Large intestine (tissue), 3 donors: ENCODE data around the gene CD33. TPM values are rescaled to one million over a fixed set of nuclear protein-coding genes. Genes with fewer than 3 reads are reported as not detected.

Experiments used
- DNase-seq, 2 donors: peaks; one replicate each; pipeline versions ENCODE4 v3.0.0 to v3.0.0-alpha.2; 2013
- H3K27ac ChIP-seq: one replicate; pipeline ENCODE4 v1.5.1; 2013; ENCODE audit warnings: low read length
- H3K27me3 ChIP-seq: 2 replicates; pipeline ENCODE4 v1.6.1; 2013; ENCODE audit warnings: low read length; ENCODE audit not compliant: control insufficient read depth, insufficient read depth
- H3K36me3 ChIP-seq: 2 replicates; pipeline ENCODE4 v1.6.1; 2013; ENCODE audit warnings: low read length; ENCODE audit not compliant: control insufficient read depth, insufficient read depth
- H3K4me1 ChIP-seq: one replicate; pipeline ENCODE4 v1.6.1; 2013; ENCODE audit warnings: low read length; ENCODE audit not compliant: control insufficient read depth, insufficient read depth
- H3K4me3 ChIP-seq: one replicate; pipeline ENCODE4 v1.5.1; 2013; ENCODE audit warnings: low read length
- H3K9me3 ChIP-seq: one replicate; pipeline ENCODE4 v1.6.1; 2013; ENCODE audit warnings: mild to moderate bottlenecking, low read depth, low read length, moderate library complexity; ENCODE audit not compliant: control insufficient read depth
- WGBS: methylation state at CpG from one replicate; pipeline ENCODE4 v1.1.5; 2013; ENCODE audit warnings: low lambda C conversion rate; ENCODE audit not compliant: insufficient coverage; 5-methylcytosine and 5-hydroxymethylcytosine counted together
- polyA plus RNA-seq: library from polyadenylated mRNA; unstranded; fragments of 120-200 nt; gene quantifications from one replicate; pipeline ENCODE4 v1.2.1, GENCODE V29; 2013

Gene CD33
- polyA plus RNA-seq, 1 donor: 5.4 TPM

DNA sequence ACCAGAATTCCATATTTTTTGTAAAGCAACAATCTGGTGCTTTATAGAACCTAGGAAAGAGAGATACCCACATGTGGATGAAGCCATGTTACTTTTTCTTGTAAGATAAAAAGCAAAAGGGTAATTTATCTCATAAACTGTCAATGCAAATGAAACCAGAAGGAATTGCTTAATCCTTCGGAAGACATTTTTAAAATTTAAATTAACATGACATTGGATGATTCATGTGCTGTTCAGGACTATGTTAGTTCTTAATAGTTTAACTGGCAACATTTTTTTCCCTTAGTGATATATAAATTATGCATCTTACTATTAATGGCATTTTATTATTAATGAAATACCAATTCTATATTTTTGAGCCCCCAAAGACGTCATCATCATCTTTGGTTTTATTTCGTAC, 60.8 kb downstream of the CD33 start:
- Histone ChIP-seq H3K36me3 (no peaks in the 10 kb centered on the region), H3K9me3 (no peaks in the 10 kb centered on the region), H3K4me3 (no peak overlapping the region), H3K4me1 (no peaks in the 10 kb centered on the region), H3K27me3 (no peaks in the 10 kb centered on the region), H3K27ac (no peak overlapping the region)
- WGBS: 89% methylated on average over 3 of the region's 3 CpGs
- DNase-seq: no peak

Other genes with a start within 250 kb of the CD33 start
- gene KLK7, start 241.2 kb upstream of the CD33 start, polyA plus RNA-seq: 0.42 TPM
- gene KLK8, start 223.5 kb upstream of the CD33 start, polyA plus RNA-seq: 0.79 TPM
- gene KLK10, start 205.4 kb upstream of the CD33 start, polyA plus RNA-seq: 2.3 TPM
- gene KLK11, start 198.5 kb upstream of the CD33 start, polyA plus RNA-seq: 10.3 TPM
- gene KLK12, start 190.1 kb upstream of the CD33 start, polyA plus RNA-seq: 2.4 TPM
- gene KLK13, start 160.0 kb upstream of the CD33 start, polyA plus RNA-seq: 0.45 TPM
- gene KLK14, start 142.2 kb upstream of the CD33 start, polyA plus RNA-seq: 0.12 TPM
- 4.1 TPM for gene CTU1, start 116.7 kb upstream of the CD33 start, polyA plus RNA-seq
- gene SIGLEC9, start 100.2 kb upstream of the CD33 start, polyA plus RNA-seq: 0.76 TPM
- 1.8 TPM for gene SIGLEC7, start 82.8 kb upstream of the CD33 start, polyA plus RNA-seq
- not detected for gene SIGLECL1, start 26.0 kb downstream of the CD33 start, polyA plus RNA-seq
- gene IGLON5, start 86.6 kb downstream of the CD33 start, polyA plus RNA-seq: 3.1 TPM
- gene VSIG10L, start 117.1 kb downstream of the CD33 start, polyA plus RNA-seq: 2.2 TPM
- 145 TPM for gene ETFB, start 141.3 kb downstream of the CD33 start, polyA plus RNA-seq
- gene CLDND2, start 143.9 kb downstream of the CD33 start, polyA plus RNA-seq: 2.7 TPM
- 12.4 TPM for gene NKG7, start 147.6 kb downstream of the CD33 start, polyA plus RNA-seq
- gene LIM2, start 162.9 kb downstream of the CD33 start, polyA plus RNA-seq: not detected
- gene C19orf84, start 165.5 kb downstream of the CD33 start, polyA plus RNA-seq: 3.4 TPM
- 10.5 TPM for gene SIGLEC10, start 192.6 kb downstream of the CD33 start, polyA plus RNA-seq
- gene SIGLEC8, start 233.4 kb downstream of the CD33 start, polyA plus RNA-seq: 0.54 TPM